ENCODE measurements around the gene TMEM74B. TPM values are rescaled to one million over a fixed set of nuclear protein-coding genes. Genes with fewer than 3 reads are reported as not detected.
A peak's percentile ranks its signal among the peaks of the same experiment; 100 is the strongest.

TMEM74B gene
- total RNA-seq, 2 donors from 2014 or later: not detected

DNA sequence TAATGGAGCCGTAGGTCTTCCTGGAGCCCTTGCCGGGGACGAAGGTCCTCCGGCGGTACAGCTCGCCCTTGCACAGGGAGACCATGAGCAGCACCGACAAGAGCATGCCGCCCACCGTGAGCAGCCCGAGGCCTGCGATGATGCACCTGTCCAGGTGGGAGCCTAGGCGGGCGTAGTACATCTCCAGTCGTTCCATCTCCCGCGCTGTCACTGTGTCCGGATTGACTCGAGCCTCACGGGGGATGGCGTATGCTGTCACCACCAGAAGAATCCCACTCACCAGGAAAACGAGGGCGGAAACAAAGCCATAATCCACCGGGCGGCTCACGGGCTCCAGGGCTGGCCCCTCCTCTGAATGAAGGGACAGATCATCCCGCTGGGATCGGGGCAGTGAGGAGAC, 3.8 kb downstream of the TMEM74B start:
- no peaks in the 10 kb centered on the region for H3K9me3 Mint-ChIP-seq
- no peak for ATAC-seq
- peaks cover 0 to 8% of the 10 kb centered on the region in 2 donors for H3K4me1 Mint-ChIP-seq (ENCODE audit: low read depth in 2 of 2)
- peaks cover 11 to 18% of the 10 kb centered on the region in 2 donors for H3K27me3 Mint-ChIP-seq
- H3K4me3 Mint-ChIP-seq: no peak overlapping the region
- no peaks in the 10 kb centered on the region for H3K36me3 Mint-ChIP-seq
- no peak overlapping the region for H3K27ac Mint-ChIP-seq
- no peak for DNase-seq (ENCODE audit: low spot score)

- peaks cover 0 to 3% of the 10 kb centered on the region in 2 donors for H3K4me1 Mint-ChIP-seq (ENCODE audit: low read depth in 2 of 2)
- no peak overlapping the region for H3K27ac Mint-ChIP-seq
- H3K4me3 Mint-ChIP-seq: no peak overlapping the region
- H3K36me3 Mint-ChIP-seq: no peaks in the 10 kb centered on the region
- DNase-seq (ENCODE audit: low spot score) (no peak), ATAC-seq (no peak)
- peaks cover 0 to 5% of the 10 kb centered on the region in 2 donors for H3K27me3 Mint-ChIP-seq
- H3K9me3 Mint-ChIP-seq: no peaks in the 10 kb centered on the region
Measured at GRCh38 chr20:1178623-1179022, 6.2 kb downstream of the TMEM74B start.

DNA sequence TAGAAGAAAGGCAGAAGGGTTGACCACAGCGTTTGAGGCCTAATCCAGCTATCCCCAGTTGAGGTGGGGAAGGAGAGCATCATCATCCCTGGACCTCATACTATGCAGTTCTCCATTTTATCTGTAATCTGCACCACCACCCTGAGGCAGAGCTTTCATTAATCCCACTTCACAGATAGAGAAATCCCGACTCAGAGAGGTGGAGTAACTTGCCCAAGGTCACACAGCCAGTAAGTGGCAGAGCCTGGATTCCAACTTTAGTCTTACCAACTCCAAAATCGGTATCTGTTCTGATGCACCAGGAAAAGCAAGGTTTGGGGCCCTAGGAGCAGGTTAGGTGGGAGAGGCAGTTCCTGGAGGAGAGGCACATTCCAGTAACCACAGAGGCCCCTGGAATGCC, 6.7 kb downstream of the TMEM74B start:
- DNase-seq (ENCODE audit: low spot score): no peak
- H3K4me1 Mint-ChIP-seq (ENCODE audit: low read depth in 2 of 2): peaks cover 0 to 3% of the 10 kb centered on the region in 2 donors
- H3K36me3 Mint-ChIP-seq: no peaks in the 10 kb centered on the region
- no peak overlapping the region for H3K4me3 Mint-ChIP-seq
- no peak overlapping the region for H3K27ac Mint-ChIP-seq
- peaks cover 0 to 2% of the 10 kb centered on the region in 2 donors for H3K27me3 Mint-ChIP-seq
- ATAC-seq: no peak
- no peaks in the 10 kb centered on the region for H3K9me3 Mint-ChIP-seq

DNA sequence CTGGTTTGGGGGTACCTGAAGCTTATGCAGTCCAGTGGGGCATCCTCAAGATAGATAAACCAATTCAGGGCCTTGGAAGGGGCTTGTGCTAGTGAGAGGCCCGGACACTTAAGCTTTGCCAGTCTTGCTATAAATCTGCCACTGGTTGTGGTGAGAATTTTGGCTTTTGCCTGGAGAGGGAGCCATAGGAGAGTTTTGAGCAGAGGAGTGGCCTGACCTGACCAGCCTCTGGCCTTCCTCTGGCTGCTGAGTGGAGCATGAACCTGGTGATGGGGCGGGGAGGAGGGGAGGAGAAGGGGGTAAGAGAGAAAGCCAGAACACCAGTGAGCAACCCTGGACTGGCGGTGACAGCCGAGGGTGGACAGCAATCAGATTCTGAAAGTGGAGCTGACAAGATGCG, 7.1 kb downstream of the TMEM74B start:
- no peak for ATAC-seq
- no peak overlapping the region for H3K4me3 Mint-ChIP-seq
- H3K27me3 Mint-ChIP-seq: no peaks in the 10 kb centered on the region
- H3K4me1 Mint-ChIP-seq (ENCODE audit: low read depth in 2 of 2): peaks cover 0 to 3% of the 10 kb centered on the region in 2 donors
- H3K9me3 Mint-ChIP-seq: no peaks in the 10 kb centered on the region
- no peak for DNase-seq (ENCODE audit: low spot score)
- no peaks in the 10 kb centered on the region for H3K36me3 Mint-ChIP-seq
- no peak overlapping the region for H3K27ac Mint-ChIP-seq

- ATAC-seq (no peak), DNase-seq (ENCODE audit: low spot score) (no peak)
- Mint-ChIP-seq H3K9me3 (no peaks in the 10 kb centered on the region), H3K27ac (no peak overlapping the region), H3K4me3 (no peak overlapping the region), H3K36me3 (peaks cover 8% of the 10 kb centered on the region), H3K4me1 (ENCODE audit: low read depth in 2 of 2) (peaks cover 0 to 3% of the 10 kb centered on the region in 2 donors), H3K27me3 (no peaks in the 10 kb centered on the region)
Measured at GRCh38 chr20:1174787-1175186, 10.0 kb downstream of the TMEM74B start.

- no peak for DNase-seq (ENCODE audit: low spot score)
- Mint-ChIP-seq H3K9me3 (no peaks in the 10 kb centered on the region), H3K4me3 (no peak overlapping the region), H3K27me3 (no peaks in the 10 kb centered on the region), H3K4me1 (ENCODE audit: low read depth in 2 of 2) (peaks cover 0 to 3% of the 10 kb centered on the region in 2 donors), H3K27ac (no peak overlapping the region), H3K36me3 (peaks cover 13% of the 10 kb centered on the region)
- ATAC-seq: no peak
Measured at GRCh38 chr20:1173698-1174097, 11.1 kb downstream of the TMEM74B start.

GRCh38 chr20:1171461-1172093, 13.2 kb downstream of the TMEM74B start:
- no peaks in the 10 kb centered on the region for H3K9me3 Mint-ChIP-seq
- ATAC-seq (peak in 1 of 2 donors; percentile 24), DNase-seq (ENCODE audit: low spot score) (no peak)
- peaks cover 32% of the 10 kb centered on the region for H3K36me3 Mint-ChIP-seq
- no peaks in the 10 kb centered on the region for H3K27me3 Mint-ChIP-seq
- peaks cover 0 to 3% of the 10 kb centered on the region in 2 donors for H3K4me1 Mint-ChIP-seq (ENCODE audit: low read depth in 2 of 2)
- no peak overlapping the region for H3K4me3 Mint-ChIP-seq
- no peak overlapping the region for H3K27ac Mint-ChIP-seq

DNA sequence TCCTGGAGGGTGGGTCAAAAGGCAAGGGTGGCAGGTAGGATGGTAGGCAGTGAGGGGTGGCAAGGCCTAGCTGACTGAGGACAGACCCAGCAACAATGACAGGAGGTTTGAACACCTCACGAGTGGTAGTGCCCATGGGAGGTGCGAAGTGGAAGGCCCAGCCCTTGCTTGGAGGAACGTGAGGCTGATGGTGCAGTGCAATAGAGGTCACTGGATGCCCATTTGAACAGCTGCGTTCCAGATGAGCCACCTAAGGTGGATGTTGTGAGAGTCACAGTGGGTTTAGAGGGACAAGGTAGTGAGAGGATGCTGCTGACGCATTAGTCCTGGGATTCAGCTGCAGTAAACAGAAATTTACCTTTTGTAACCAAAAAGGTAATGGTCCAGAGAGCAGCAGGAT, 15.6 kb downstream of the TMEM74B start:
- peaks cover 47% of the 10 kb centered on the region for H3K36me3 Mint-ChIP-seq
- no peak overlapping the region for H3K27ac Mint-ChIP-seq
- H3K9me3 Mint-ChIP-seq: no peaks in the 10 kb centered on the region
- no peak overlapping the region for H3K4me3 Mint-ChIP-seq
- ATAC-seq: no peak
- peaks cover 0 to 9% of the 10 kb centered on the region in 2 donors for H3K4me1 Mint-ChIP-seq (ENCODE audit: low read depth in 2 of 2)
- no peak for DNase-seq (ENCODE audit: low spot score)
- no peaks in the 10 kb centered on the region for H3K27me3 Mint-ChIP-seq

GRCh38 chr20:1166948-1167720, 17.6 kb downstream of the TMEM74B start:
- ATAC-seq (no peak), DNase-seq (ENCODE audit: low spot score) (no peak)
- Mint-ChIP-seq H3K9me3 (no peaks in the 10 kb centered on the region), H3K27me3 (no peaks in the 10 kb centered on the region), H3K27ac (no peak overlapping the region), H3K4me1 (ENCODE audit: low read depth in 2 of 2) (peaks cover 0 to 10% of the 10 kb centered on the region in 2 donors), H3K4me3 (no peak overlapping the region), H3K36me3 (peaks cover 47% of the 10 kb centered on the region)

DNA sequence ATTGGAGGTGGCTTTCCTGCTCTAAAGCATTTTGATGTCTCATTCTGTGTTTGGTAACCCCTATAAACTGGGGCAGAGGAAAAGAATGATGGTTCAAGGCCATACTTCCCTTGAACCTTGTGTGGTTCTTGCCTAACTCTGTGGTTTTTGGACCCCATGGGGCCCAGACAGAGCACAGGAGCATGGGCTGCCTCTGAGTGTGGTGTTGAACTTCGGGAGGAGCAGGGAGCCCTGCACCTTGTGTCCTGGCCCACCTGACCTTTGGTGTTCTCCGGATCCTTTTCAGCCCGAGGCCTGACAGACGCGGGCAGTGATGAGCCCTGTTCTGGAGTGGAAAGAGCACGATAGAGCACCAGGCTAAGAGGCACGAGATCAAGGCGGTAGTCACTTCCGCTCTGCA, 18.8 kb downstream of the TMEM74B start:
- Mint-ChIP-seq H3K4me1 (ENCODE audit: low read depth in 2 of 2) (peaks cover 0 to 14% of the 10 kb centered on the region in 2 donors), H3K4me3 (no peak overlapping the region), H3K36me3 (peaks cover 47% of the 10 kb centered on the region), H3K27me3 (no peaks in the 10 kb centered on the region), H3K27ac (no peak overlapping the region), H3K9me3 (no peaks in the 10 kb centered on the region)
- ATAC-seq: no peak
- no peak for DNase-seq (ENCODE audit: low spot score)

- Mint-ChIP-seq H3K27me3 (no peaks in the 10 kb centered on the region), H3K27ac (no peak overlapping the region), H3K4me1 (ENCODE audit: low read depth in 2 of 2) (peaks cover 0 to 17% of the 10 kb centered on the region in 2 donors), H3K9me3 (no peaks in the 10 kb centered on the region), H3K4me3 (no peak overlapping the region), H3K36me3 (peaks cover 46% of the 10 kb centered on the region)
- DNase-seq (ENCODE audit: low spot score): no peak
- ATAC-seq: no peak
Measured at GRCh38 chr20:1165521-1165920, 19.3 kb downstream of the TMEM74B start.

- DNase-seq (ENCODE audit: low spot score) (no peak), ATAC-seq (no peak)
- Mint-ChIP-seq H3K36me3 (peaks cover 43% of the 10 kb centered on the region), H3K27me3 (no peaks in the 10 kb centered on the region), H3K9me3 (no peaks in the 10 kb centered on the region), H3K4me1 (ENCODE audit: low read depth in 2 of 2) (peaks cover 0 to 17% of the 10 kb centered on the region in 2 donors), H3K27ac (no peak overlapping the region), H3K4me3 (no peak overlapping the region)
Measured at GRCh38 chr20:1164871-1165270, 19.9 kb downstream of the TMEM74B start.

DNA sequence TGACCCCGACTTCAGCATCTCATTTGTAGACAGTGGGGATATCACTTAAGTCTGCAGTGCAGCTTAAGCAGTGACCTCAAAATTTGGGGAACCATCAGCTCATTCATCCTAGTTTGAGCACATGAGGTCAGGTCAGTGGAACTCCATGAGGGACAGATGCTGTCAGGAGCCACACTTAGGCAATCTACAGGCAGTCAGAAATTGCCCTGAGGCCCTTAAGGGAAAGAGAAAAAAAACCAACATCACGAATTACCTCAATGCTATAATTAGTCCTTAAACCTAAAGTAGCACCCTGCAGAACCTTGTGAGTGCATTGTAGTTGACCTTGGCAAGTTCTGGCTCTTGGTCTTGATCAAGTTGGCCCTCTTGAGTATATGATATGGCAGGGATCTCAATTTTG, 21.1 kb downstream of the TMEM74B start:
- no peak for ATAC-seq
- peaks cover 38% of the 10 kb centered on the region for H3K36me3 Mint-ChIP-seq
- no peaks in the 10 kb centered on the region for H3K27me3 Mint-ChIP-seq
- no peaks in the 10 kb centered on the region for H3K9me3 Mint-ChIP-seq
- H3K4me1 Mint-ChIP-seq (ENCODE audit: low read depth in 2 of 2): peaks cover 0 to 17% of the 10 kb centered on the region in 2 donors
- no peak overlapping the region for H3K27ac Mint-ChIP-seq
- no peak overlapping the region for H3K4me3 Mint-ChIP-seq
- DNase-seq (ENCODE audit: low spot score): no peak

- DNase-seq (ENCODE audit: low spot score) (no peak), ATAC-seq (no peak)
- Mint-ChIP-seq H3K27me3 (no peaks in the 10 kb centered on the region), H3K4me1 (ENCODE audit: low read depth in 2 of 2) (peaks cover 0 to 17% of the 10 kb centered on the region in 2 donors), H3K27ac (no peak overlapping the region), H3K36me3 (peaks cover 34% of the 10 kb centered on the region), H3K9me3 (no peaks in the 10 kb centered on the region), H3K4me3 (no peak overlapping the region)
Measured at GRCh38 chr20:1163105-1163504, 21.7 kb downstream of the TMEM74B start.
